GM06990 (cell line): ENCODE data around the gene SLC30A1.

Experiments used
- DNase-seq: peaks from one replicate; pipeline ENCODE4 v3.0.0-alpha.2; 2011; ENCODE audit not compliant: insufficient read length; ENCODE audit errors: extremely low read depth
- H3K27me3 ChIP-seq: replicated peaks from 2 replicates; pipeline ENCODE4 v1.6.0; 2011; ENCODE audit warnings: low read length; ENCODE audit not compliant: control insufficient read depth, insufficient read depth
- H3K36me3 ChIP-seq: 2 replicates; pipeline ENCODE4 v1.5.1; 2011; ENCODE audit warnings: low read length; ENCODE audit not compliant: control insufficient read depth, insufficient read depth
- H3K4me3 ChIP-seq: replicated peaks from 2 replicates; pipeline ENCODE4 v1.5.1; 2011; ENCODE audit warnings: low read depth, mild to moderate bottlenecking, control low read depth, low read length
- TF ChIP-seq, protein P1 (sequence below): IDR thresholded peaks from 2 replicates; pipeline ENCODE4 v1.5.1; 2011; ENCODE audit warnings: low read length, control low read depth, mild to moderate bottlenecking, inconsistent platforms; ENCODE audit not compliant: insufficient read depth, poor library complexity, severe bottlenecking

The SLC30A1 gene

DNA sequence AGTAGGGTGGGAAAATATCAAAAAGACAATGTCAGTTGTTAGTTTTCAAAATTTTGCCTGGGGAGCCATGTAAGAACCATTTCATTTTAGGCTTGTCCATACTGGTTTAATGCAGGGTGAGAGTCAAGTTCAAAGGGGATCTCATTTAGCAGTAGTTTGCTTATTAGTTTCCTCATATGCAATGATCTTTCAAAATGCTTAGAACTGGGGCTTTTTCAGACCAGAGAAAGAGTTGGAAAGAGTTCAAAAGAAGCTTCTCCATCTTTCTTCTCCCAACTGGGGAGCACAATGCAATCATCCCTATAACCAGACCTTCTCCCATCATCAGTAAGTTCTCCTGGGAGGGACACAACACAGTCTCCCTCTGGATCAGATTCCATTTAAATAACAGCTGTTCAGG lies 16.5 kb upstream of the SLC30A1 start:
- no peak overlapping the region for H3K4me3 ChIP-seq
- DNase-seq, result no peak
- TF ChIP-seq, protein P1, sequence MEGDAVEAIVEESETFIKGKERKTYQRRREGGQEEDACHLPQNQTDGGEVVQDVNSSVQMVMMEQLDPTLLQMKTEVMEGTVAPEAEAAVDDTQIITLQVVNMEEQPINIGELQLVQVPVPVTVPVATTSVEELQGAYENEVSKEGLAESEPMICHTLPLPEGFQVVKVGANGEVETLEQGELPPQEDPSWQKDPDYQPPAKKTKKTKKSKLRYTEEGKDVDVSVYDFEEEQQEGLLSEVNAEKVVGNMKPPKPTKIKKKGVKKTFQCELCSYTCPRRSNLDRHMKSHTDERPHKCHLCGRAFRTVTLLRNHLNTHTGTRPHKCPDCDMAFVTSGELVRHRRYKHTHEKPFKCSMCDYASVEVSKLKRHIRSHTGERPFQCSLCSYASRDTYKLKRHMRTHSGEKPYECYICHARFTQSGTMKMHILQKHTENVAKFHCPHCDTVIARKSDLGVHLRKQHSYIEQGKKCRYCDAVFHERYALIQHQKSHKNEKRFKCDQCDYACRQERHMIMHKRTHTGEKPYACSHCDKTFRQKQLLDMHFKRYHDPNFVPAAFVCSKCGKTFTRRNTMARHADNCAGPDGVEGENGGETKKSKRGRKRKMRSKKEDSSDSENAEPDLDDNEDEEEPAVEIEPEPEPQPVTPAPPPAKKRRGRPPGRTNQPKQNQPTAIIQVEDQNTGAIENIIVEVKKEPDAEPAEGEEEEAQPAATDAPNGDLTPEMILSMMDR, result no peak
- H3K27me3 ChIP-seq, result no peaks in the 10 kb centered on the region
- no peaks in the 10 kb centered on the region for H3K36me3 ChIP-seq

DNA sequence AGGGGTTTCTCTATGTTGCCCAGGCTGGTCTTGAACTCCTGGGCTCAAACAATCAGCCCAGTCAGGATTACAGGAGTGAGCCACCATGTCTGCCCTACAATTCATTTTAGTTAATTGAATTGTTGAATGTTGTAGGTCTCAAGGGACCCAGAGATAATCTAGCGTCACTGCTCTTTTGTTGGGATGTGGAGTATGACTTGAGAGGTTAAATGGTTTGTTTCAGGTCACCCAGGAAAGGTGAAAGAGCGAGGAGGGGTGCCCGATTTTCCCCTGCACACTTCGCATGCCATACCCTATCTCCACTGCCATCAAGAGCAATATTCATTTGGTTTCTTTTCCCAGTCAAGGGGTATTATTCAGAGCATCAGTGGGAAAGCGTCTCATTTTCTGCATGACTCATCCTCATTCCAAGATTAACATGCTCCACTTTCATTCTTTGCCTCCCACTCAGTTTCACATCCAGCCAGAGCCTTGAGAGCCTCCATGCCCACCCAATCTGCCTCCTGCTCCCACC lies 13.1 kb upstream of the SLC30A1 start:
- DNase-seq, result no peak
- no peaks in the 10 kb centered on the region for H3K27me3 ChIP-seq
- TF ChIP-seq, protein P1, result no peak
- H3K36me3 ChIP-seq, result no peaks in the 10 kb centered on the region
- H3K4me3 ChIP-seq, result no peak overlapping the region

DNA sequence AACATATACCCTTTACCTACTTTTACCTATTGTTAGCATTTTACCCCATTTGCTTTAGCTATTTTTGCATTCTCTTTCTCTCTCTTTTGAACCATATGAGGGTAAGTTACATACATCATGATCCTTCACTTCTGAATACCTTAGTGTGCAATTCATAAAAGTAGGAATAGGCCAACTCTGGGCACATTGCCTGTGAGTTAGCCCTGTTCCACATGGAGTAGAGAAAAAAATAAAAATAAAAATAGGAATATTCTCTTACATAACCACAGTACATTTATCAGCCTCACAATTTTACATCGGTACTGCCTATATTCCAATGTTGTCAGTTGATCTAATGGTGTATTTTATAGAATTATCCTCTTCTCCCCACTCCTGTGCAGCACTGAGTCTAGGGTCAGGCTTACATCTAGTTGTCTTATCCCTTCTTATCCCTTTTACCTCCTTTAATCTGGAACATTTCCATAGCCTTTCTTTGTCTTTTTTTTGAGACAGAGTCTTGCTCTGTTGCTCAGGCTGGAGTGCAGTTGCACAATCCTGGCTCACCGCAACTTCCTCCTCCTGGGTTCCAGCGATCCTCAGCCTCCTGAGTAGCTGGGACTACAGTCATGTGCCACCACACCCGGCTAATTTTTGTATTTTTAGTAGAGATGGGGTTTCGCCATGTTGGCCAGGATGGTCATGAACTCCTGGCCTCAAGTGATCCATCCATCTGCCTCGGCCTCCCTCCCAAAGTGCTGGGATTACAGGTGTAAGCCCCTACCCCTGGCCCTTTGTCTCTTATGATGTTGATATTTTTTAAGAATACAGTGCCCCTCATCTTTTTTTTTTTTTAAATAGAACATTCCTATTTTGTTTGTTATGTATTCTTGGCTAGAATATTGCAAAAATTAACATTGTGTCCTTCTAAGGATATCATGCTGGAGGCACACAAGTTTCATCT lies 11.1 kb upstream of the SLC30A1 start:
- no peaks in the 10 kb centered on the region for H3K27me3 ChIP-seq
- H3K36me3 ChIP-seq, result no peaks in the 10 kb centered on the region
- no peak for DNase-seq
- TF ChIP-seq, protein P1, result no peak
- H3K4me3 ChIP-seq, result no peak overlapping the region

DNA sequence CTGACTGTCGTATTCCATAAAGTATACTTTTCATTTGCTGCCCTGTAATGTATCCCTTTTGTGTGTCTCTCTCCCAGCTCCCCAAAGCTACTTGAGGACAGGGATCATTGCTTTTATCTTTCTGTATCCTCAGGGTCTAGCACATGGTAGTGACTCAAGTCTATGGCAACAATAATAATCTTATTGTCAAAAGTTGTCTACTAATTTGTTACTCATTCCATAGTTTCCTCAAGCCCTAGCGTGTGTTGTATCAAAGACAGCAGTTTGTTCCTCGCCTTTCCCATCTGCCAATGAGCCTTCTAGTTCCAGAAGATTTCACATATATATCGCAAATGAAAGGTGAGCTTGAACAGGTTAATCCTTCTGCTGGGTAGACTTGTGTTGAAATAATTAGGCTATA lies 9.8 kb upstream of the SLC30A1 start:
- H3K36me3 ChIP-seq, result no peaks in the 10 kb centered on the region
- TF ChIP-seq, protein P1, result no peak
- H3K4me3 ChIP-seq, result no peak overlapping the region
- H3K27me3 ChIP-seq, result no peaks in the 10 kb centered on the region
- no peak for DNase-seq

DNA sequence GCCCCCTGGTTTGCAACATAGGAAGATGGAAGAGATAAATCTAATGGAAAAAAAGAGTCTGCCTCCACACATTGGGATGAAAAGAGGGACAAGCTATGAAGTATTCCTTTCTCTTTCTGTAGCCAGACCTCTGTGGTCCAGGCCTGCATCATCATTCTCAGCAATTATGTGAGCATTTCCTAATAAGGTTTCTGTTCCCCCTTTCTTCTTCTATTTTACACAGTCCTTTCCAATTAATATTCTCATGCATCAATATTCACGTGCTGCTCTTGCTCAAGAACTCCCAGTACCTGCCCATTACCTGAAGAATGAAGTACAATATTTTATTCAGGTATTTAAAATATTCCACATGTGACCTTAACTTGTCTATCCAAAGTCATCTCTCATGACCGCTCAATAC lies 8.2 kb upstream of the SLC30A1 start:
- Histone ChIP-seq H3K27me3 (no peaks in the 10 kb centered on the region), H3K4me3 (no peak overlapping the region), H3K36me3 (no peaks in the 10 kb centered on the region)
- no peak for DNase-seq
- TF ChIP-seq, protein P1, result no peak
